ENCODE measurements around the gene KCNK7. TPM values are rescaled to one million over a fixed set of nuclear protein-coding genes. Genes with fewer than 3 reads are reported as not detected.

KCNK7 gene
- total RNA-seq, 1 experiment from 2014 or later: 1.4 TPM

- peaks cover 14% of the 10 kb centered on the region for H3K4me1 Mint-ChIP-seq (ENCODE audit: low read depth, unreplicated experiment)
- CTCF ChIA-PET: no interaction called here
- H3K27ac Mint-ChIP-seq (ENCODE audit: unreplicated experiment): peak overlapping the region; percentile 85
- no peaks in the 10 kb centered on the region for H3K9me3 Mint-ChIP-seq (ENCODE audit: low read depth, unreplicated experiment)
- intact Hi-C loops (cut with micrococcal nuclease; ENCODE audit: unreplicated experiment): no loop called here
- peaks cover 80% of the 10 kb centered on the region for H3K36me3 Mint-ChIP-seq (ENCODE audit: insufficient read depth, unreplicated experiment)
- DNase-seq: no peak
- H3K4me3 Mint-ChIP-seq (ENCODE audit: low read depth, unreplicated experiment): peak overlapping the region; percentile 93
- BruUV-seq (replicated peaks): no TSS peak
- no peaks in the 10 kb centered on the region for H3K27me3 Mint-ChIP-seq (ENCODE audit: unreplicated experiment)
- no peak for TF ChIP-seq CTCF (IDR thresholded peaks at IDR 0.05; ENCODE audit: unreplicated experiment)
These were observed 21.7 kb upstream of the KCNK7 start for GRCh38 chr11:65617136-65617850.

GRCh38 chr11:65616575-65617001 lies 21.0 kb upstream of the KCNK7 start:
- no peaks in the 10 kb centered on the region for H3K27me3 Mint-ChIP-seq (ENCODE audit: unreplicated experiment)
- peak overlapping the region; percentile 93 for H3K4me3 Mint-ChIP-seq (ENCODE audit: low read depth, unreplicated experiment)
- CTCF ChIA-PET: no interaction called here
- no peak for DNase-seq
- H3K36me3 Mint-ChIP-seq (ENCODE audit: insufficient read depth, unreplicated experiment): peaks cover 80% of the 10 kb centered on the region
- TF ChIP-seq CTCF (IDR thresholded peaks at IDR 0.05; ENCODE audit: unreplicated experiment): no peak
- H3K27ac Mint-ChIP-seq (ENCODE audit: unreplicated experiment): peak overlapping the region; percentile 85
- intact Hi-C loops (cut with micrococcal nuclease; ENCODE audit: unreplicated experiment): no loop called here
- H3K4me1 Mint-ChIP-seq (ENCODE audit: low read depth, unreplicated experiment): peaks cover 22% of the 10 kb centered on the region
- BruUV-seq (replicated peaks): TSS peak; percentile 3
- no peaks in the 10 kb centered on the region for H3K9me3 Mint-ChIP-seq (ENCODE audit: low read depth, unreplicated experiment)

- no TSS peak for BruUV-seq (replicated peaks)
- intact Hi-C loops (cut with micrococcal nuclease; ENCODE audit: unreplicated experiment): no loop called here
- Mint-ChIP-seq H3K27me3 (ENCODE audit: unreplicated experiment) (no peaks in the 10 kb centered on the region), H3K36me3 (ENCODE audit: insufficient read depth, unreplicated experiment) (peaks cover 76% of the 10 kb centered on the region), H3K9me3 (ENCODE audit: low read depth, unreplicated experiment) (no peaks in the 10 kb centered on the region), H3K4me1 (ENCODE audit: low read depth, unreplicated experiment) (peaks cover 22% of the 10 kb centered on the region), H3K27ac (ENCODE audit: unreplicated experiment) (peak overlapping the region; percentile 95), H3K4me3 (ENCODE audit: low read depth, unreplicated experiment) (peak overlapping the region; percentile 93)
- DNase-seq: peak; percentile 59
- TF ChIP-seq CTCF (IDR thresholded peaks at IDR 0.05; ENCODE audit: unreplicated experiment): no peak
- CTCF ChIA-PET: interaction anchor here (1.4 to 1.7 kb wide), 3 partner anchors 22 to 43 kb away, joined by 3 to 6 read pairs (median 5); partner anchors contain the start of genes FAM89B and SIPA1
These were observed 20.5 kb upstream of the KCNK7 start for GRCh38 chr11:65615950-65616574.

- Mint-ChIP-seq H3K4me1 (ENCODE audit: low read depth, unreplicated experiment) (peaks cover 29% of the 10 kb centered on the region), H3K27ac (ENCODE audit: unreplicated experiment) (peak within 1 kb of the TSS; percentile 95), H3K36me3 (ENCODE audit: insufficient read depth, unreplicated experiment) (peaks cover 78% of the 10 kb centered on the region), H3K27me3 (ENCODE audit: unreplicated experiment) (no peaks in the 10 kb centered on the region), H3K4me3 (ENCODE audit: low read depth, unreplicated experiment) (peak within 1 kb of the TSS; percentile 93), H3K9me3 (ENCODE audit: low read depth, unreplicated experiment) (no peaks in the 10 kb centered on the region)
- CTCF ChIA-PET: interaction anchor here (0.6 to 1.7 kb wide), 11 partner anchors 11 to 267 kb away, joined by 3 to 6 read pairs (median 4); partner anchors contain the start of genes FAM89B, MUS81, SIPA1 and ZNRD2
- no TSS peak for BruUV-seq (replicated peaks)
- DNase-seq: peak; percentile 99
- TF ChIP-seq CTCF (IDR thresholded peaks at IDR 0.05; ENCODE audit: unreplicated experiment): no peak
- intact Hi-C loops (cut with micrococcal nuclease; ENCODE audit: unreplicated experiment): no loop called here
These were observed 19.8 kb upstream of the KCNK7 start, which contains the start of gene PCNX3 for GRCh38 chr11:65615229-65615949. Gene PCNX3, plus strand, starts transcription at chr11:65615776. Its CDS starts 536 bp downstream, at chr11:65616312.
